ENCODE data around the gene AHNAK2.

DNA sequence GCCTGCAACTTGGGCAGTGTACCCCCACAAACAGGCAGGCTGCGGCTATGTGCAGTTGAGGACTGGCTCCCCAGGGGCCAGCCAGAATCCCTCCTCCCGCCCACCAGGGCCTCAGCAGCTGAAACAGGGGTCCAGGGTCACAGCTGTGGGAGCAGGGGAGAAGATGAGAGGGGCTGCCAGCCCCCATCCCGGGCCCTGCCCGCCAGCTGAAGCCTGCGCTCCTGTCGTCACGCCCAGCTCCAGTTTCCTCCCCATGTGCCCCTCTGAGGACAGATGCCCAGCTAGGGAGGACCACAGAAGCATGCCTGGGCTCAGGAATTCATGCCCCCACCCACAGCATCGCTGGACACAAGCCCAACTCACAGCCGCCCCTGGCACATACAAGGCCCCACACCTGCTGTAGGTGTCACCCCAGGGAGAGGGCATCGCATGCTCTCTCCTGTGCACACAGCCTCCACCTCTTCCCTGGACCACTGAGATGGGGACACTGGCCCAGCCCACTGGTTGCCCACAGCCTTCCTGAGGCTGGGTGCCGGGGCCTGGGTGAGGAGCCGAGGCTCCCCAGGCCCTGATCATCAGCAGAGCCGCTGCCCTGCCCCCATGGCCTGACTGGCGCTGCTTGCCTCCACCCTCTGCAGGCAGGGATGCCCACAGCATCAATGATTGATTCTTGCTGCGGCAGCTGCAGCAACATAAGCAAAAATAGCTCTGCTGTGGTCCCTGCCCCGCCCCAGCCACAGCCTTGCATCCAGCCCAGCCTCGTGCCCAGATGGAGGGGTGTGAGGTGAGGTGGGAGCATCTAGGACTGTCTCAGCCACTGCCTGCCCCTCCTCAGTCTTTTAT, 3.7 kb upstream of the AHNAK2 start:
- TF ChIP-seq, protein P1, sequence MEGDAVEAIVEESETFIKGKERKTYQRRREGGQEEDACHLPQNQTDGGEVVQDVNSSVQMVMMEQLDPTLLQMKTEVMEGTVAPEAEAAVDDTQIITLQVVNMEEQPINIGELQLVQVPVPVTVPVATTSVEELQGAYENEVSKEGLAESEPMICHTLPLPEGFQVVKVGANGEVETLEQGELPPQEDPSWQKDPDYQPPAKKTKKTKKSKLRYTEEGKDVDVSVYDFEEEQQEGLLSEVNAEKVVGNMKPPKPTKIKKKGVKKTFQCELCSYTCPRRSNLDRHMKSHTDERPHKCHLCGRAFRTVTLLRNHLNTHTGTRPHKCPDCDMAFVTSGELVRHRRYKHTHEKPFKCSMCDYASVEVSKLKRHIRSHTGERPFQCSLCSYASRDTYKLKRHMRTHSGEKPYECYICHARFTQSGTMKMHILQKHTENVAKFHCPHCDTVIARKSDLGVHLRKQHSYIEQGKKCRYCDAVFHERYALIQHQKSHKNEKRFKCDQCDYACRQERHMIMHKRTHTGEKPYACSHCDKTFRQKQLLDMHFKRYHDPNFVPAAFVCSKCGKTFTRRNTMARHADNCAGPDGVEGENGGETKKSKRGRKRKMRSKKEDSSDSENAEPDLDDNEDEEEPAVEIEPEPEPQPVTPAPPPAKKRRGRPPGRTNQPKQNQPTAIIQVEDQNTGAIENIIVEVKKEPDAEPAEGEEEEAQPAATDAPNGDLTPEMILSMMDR (IDR thresholded peaks at IDR 0.05): no peak
- TF ChIP-seq EZH2 (IDR thresholded peaks at IDR 0.05; ENCODE audit: borderline replicate concordance, insufficient read depth, low read depth, low read length, poor library complexity, severe bottlenecking): no peak
